CD14-positive monocyte (primary cell): ENCODE measurements around the gene LRRTM4. TPM values are rescaled to one million over a fixed set of nuclear protein-coding genes. Genes with fewer than 3 reads are reported as not detected.

Source experiments
- DNase-seq, 3 donors: peaks; one replicate each; pipeline ENCODE4 v3.0.0-alpha.2; 2011 to 2022
- H2AFZ ChIP-seq: 2 replicates; pipeline ENCODE4 v1.6.0; 2012; ENCODE audit warnings: mild to moderate bottlenecking, low read depth, low read length, inconsistent platforms; ENCODE audit not compliant: insufficient read depth, poor library complexity, severe bottlenecking
- H3K27ac ChIP-seq, 2 donors: 1 replicate in 1 of 2; 2 replicates in 1 of 2; pipeline ENCODE4 v1.5.1; 2012 to 2013; ENCODE audit warnings: low read length in 2 of 2, control low read depth in 1 of 2, inconsistent platforms in 1 of 2, low read depth in 1 of 2, mild to moderate bottlenecking in 1 of 2
- H3K27me3 ChIP-seq, 2 donors: one replicate each; pipeline versions ENCODE4 v1.6.0 to v1.6.1; 2011 to 2013; ENCODE audit warnings: low read length in 2 of 2; ENCODE audit not compliant: control insufficient read depth in 2 of 2, insufficient read depth in 2 of 2
- H3K36me3 ChIP-seq, 2 donors: replicated peaks in 1 of 2; 1 replicate in 1 of 2; 2 replicates in 1 of 2; pipeline versions ENCODE4 v1.5.1 to v1.6.1; 2012 to 2013; ENCODE audit warnings: low read length in 2 of 2, control low read depth in 1 of 2, inconsistent platforms in 1 of 2, mild to moderate bottlenecking in 1 of 2; ENCODE audit not compliant: insufficient read depth in 2 of 2, control insufficient read depth in 1 of 2
- H3K4me1 ChIP-seq, 2 donors: 1 replicate in 1 of 2; 2 replicates in 1 of 2; pipeline versions ENCODE4 v1.5.1 to v1.6.1; 2012 to 2013; ENCODE audit warnings: low read length in 2 of 2, control low read depth in 1 of 2, inconsistent platforms in 1 of 2, mild to moderate bottlenecking in 1 of 2, moderate library complexity in 1 of 2; ENCODE audit not compliant: insufficient read depth in 2 of 2, control insufficient read depth in 1 of 2
- H3K4me2 ChIP-seq: replicated peaks from 2 replicates; pipeline ENCODE3; 2012; ENCODE audit warnings: low read length, moderate library complexity, mild to moderate bottlenecking; ENCODE audit not compliant: poor library complexity, severe bottlenecking; ENCODE audit errors: extremely low read depth
- H3K4me3 ChIP-seq, 3 experiments: fragments of 200-600 bp in 1 of 3; sonication (generic) in 1 of 3; replicated peaks in 1 of 3; 1 replicate in 2 of 3; 2 replicates in 1 of 3; pipeline ENCODE4 v1.5.1; 2011 to 2013; ENCODE audit warnings: low read length in 3 of 3, mild to moderate bottlenecking in 3 of 3, control low read depth in 2 of 3, low read depth in 2 of 3, inconsistent platforms in 1 of 3, moderate library complexity in 1 of 3
- H3K79me2 ChIP-seq: 2 replicates; pipeline ENCODE4 v1.6.0; 2012; ENCODE audit warnings: mild to moderate bottlenecking, control low read depth, inconsistent platforms, low read length, moderate library complexity; ENCODE audit not compliant: insufficient read depth
- H3K9ac ChIP-seq: 2 replicates; pipeline ENCODE4 v1.6.0; 2017; ENCODE audit warnings: low read length, mild to moderate bottlenecking; ENCODE audit not compliant: insufficient read depth, poor library complexity, severe bottlenecking
- H3K9me3 ChIP-seq, 2 donors: replicated peaks in 1 of 2; 1 replicate in 1 of 2; 2 replicates in 1 of 2; pipeline versions ENCODE4 v1.5.1 to v1.6.1; 2012 to 2013; ENCODE audit warnings: low read length in 2 of 2, control low read depth in 1 of 2; ENCODE audit not compliant: control insufficient read depth in 1 of 2, insufficient read depth in 1 of 2
- H4K20me1 ChIP-seq: 2 replicates; pipeline ENCODE4 v1.6.0; 2012; ENCODE audit warnings: mild to moderate bottlenecking, low read length, control low read depth, moderate library complexity; ENCODE audit not compliant: insufficient read depth
- H3K27ac Mint-ChIP-seq, 7 donors: one replicate each; pipeline ENCODE4 v1.8.0; 2020; ENCODE audit warnings: mild to moderate bottlenecking in 7 of 7, mixed read lengths in 7 of 7, moderate library complexity in 6 of 7, inconsistent platforms in 2 of 7
- H3K27me3 Mint-ChIP-seq, 3 donors: one replicate each; pipeline ENCODE4 v1.8.0; 2021 to 2022; ENCODE audit warnings: low read depth in 3 of 3, mild to moderate bottlenecking in 3 of 3, mixed read lengths in 3 of 3, moderate library complexity in 3 of 3, inconsistent platforms in 1 of 3
- H3K36me3 Mint-ChIP-seq, 2 donors: one replicate each; pipeline ENCODE4 v1.8.0; 2020; ENCODE audit warnings: mixed read lengths in 2 of 2, inconsistent platforms in 1 of 2, mild to moderate bottlenecking in 1 of 2
- H3K4me1 Mint-ChIP-seq: one replicate; pipeline ENCODE4 v1.8.0; 2020; ENCODE audit warnings: mild to moderate bottlenecking, mixed read lengths
- H3K4me3 Mint-ChIP-seq, 2 donors: one replicate each; pipeline ENCODE4 v1.8.0; 2020; ENCODE audit warnings: mild to moderate bottlenecking in 2 of 2, mixed read lengths in 2 of 2, moderate library complexity in 1 of 2
- H3K9me3 Mint-ChIP-seq, 7 donors: one replicate each; pipeline ENCODE4 v1.8.0; 2020 to 2022; ENCODE audit warnings: mixed read lengths in 7 of 7, mild to moderate bottlenecking in 6 of 7, moderate library complexity in 6 of 7, inconsistent platforms in 2 of 7
- WGBS: methylation state at CpG from one replicate; pipeline ENCODE4 v1.1.5; 2013; ENCODE audit warnings: missing lambda C conversion rate; ENCODE audit not compliant: insufficient coverage; 5-methylcytosine and 5-hydroxymethylcytosine counted together
- intact Hi-C, 2 donors: fragments of 100-400 bp; cut with micrococcal nuclease; formaldehyde crosslinking; loops; one replicate each; pipeline versions ENCODE4 v1.15.0 to v1.15.1; 2023
- polyA plus RNA-seq, 3 donors: library from polyadenylated mRNA; depleted of rRNA in 1 of 3; unstranded in 2 of 3; stranded (reverse) in 1 of 3; fragments of 300-500 nt in 2 of 3; fragments of >200 nt in 1 of 3; fragmentation: Illumina TruSeq in 2 of 3; gene quantifications; 1 replicate in 2 of 3; 2 replicates in 1 of 3; pipeline ENCODE4 v1.2.3, GENCODE V29; 2012 to 2021
- TF ChIP-seq, protein P1 (sequence below): fragments of 200-600 bp; IDR thresholded peaks from one replicate; pipeline ENCODE4 v1.8.0; 2022; ENCODE audit warnings: antibody characterized with exemption, mild to moderate bottlenecking

The LRRTM4 gene
- polyA plus RNA-seq, 3 donors: not detected

DNA sequence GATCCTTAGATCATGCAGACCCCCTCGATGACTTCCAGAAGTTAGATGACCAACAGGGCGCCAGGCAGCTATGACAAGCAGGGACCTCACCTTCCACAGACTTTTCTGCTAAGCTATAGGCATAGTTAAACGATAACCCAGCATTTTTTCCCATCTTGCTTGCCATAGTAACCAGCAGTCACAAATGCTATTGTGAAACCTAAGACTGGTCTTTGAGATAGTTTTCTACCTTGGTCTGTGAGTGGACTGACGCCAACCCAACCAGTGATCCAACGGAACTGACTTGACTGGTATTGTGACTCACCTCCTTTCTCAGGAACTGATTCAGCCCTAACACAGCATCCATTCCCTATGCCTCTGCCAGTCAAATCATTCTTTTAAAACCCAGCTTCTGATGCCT is 361.2 kb downstream of the LRRTM4 start:
- Mint-ChIP-seq H3K4me3 (no peak overlapping the region), H3K9me3 (peaks cover 2 to 11% (median 4%) of the 10 kb centered on the region in 7 donors), H3K27ac (no peak overlapping the region), H3K27me3 (no peaks in the 10 kb centered on the region), H3K36me3 (no peaks in the 10 kb centered on the region), H3K4me1 (no peaks in the 10 kb centered on the region)
- intact Hi-C loops: no loop called here
- Histone ChIP-seq H3K79me2 (no peaks in the 10 kb centered on the region), H3K4me1 (no peaks in the 10 kb centered on the region), H3K4me2 (no peak overlapping the region), H4K20me1 (no peaks in the 10 kb centered on the region), H3K27me3 (no peaks in the 10 kb centered on the region), H3K4me3 (no peak overlapping the region), H2AFZ (no peak overlapping the region), H3K9ac (no peak overlapping the region), H3K27ac (no peak overlapping the region), H3K36me3 (no peaks in the 10 kb centered on the region), H3K9me3 (peaks cover 8 to 16% of the 10 kb centered on the region in 2 donors)
- TF ChIP-seq, protein P1, sequence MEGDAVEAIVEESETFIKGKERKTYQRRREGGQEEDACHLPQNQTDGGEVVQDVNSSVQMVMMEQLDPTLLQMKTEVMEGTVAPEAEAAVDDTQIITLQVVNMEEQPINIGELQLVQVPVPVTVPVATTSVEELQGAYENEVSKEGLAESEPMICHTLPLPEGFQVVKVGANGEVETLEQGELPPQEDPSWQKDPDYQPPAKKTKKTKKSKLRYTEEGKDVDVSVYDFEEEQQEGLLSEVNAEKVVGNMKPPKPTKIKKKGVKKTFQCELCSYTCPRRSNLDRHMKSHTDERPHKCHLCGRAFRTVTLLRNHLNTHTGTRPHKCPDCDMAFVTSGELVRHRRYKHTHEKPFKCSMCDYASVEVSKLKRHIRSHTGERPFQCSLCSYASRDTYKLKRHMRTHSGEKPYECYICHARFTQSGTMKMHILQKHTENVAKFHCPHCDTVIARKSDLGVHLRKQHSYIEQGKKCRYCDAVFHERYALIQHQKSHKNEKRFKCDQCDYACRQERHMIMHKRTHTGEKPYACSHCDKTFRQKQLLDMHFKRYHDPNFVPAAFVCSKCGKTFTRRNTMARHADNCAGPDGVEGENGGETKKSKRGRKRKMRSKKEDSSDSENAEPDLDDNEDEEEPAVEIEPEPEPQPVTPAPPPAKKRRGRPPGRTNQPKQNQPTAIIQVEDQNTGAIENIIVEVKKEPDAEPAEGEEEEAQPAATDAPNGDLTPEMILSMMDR: no peak
- WGBS: 89% methylated on average over 5 of the region's 5 CpGs
- DNase-seq: no peak

DNA sequence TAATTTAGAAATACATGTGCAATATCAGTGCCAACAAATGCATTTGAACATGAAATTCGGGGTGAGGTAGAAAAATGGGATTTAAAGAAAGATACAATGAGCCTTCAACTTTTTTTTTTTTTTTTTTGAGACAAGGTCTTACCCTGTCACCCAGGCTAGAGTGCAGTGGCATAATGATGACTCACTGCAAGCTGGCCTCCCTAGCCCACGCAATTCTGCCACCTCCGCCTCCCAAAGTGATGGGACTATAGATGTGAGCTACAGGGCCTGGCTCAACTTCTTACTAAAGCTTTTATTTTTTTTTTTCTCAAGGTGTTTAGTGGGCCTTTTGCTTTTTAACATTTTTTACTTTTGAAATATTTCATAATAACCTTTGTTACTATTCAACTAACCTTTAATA is 365.6 kb downstream of the LRRTM4 start:
- no peak for DNase-seq
- Mint-ChIP-seq H3K4me1 (no peaks in the 10 kb centered on the region), H3K9me3 (peaks cover 0 to 4% (median 3%) of the 10 kb centered on the region in 7 donors), H3K27me3 (no peaks in the 10 kb centered on the region), H3K4me3 (no peak overlapping the region), H3K27ac (no peak overlapping the region), H3K36me3 (no peaks in the 10 kb centered on the region)
- no peaks in the 10 kb centered on the region for H3K36me3 ChIP-seq
- no peaks in the 10 kb centered on the region for H4K20me1 ChIP-seq
- H3K27me3 ChIP-seq: no peaks in the 10 kb centered on the region
- TF ChIP-seq, protein P1: no peak
- no CpG with 5 or more reads among the region's 3 CpGs for WGBS
- H3K9ac ChIP-seq: no peak overlapping the region
- H3K9me3 ChIP-seq: peaks cover 8 to 9% of the 10 kb centered on the region in 2 donors
- H3K79me2 ChIP-seq: no peaks in the 10 kb centered on the region
- H3K4me1 ChIP-seq: no peaks in the 10 kb centered on the region
- H2AFZ ChIP-seq: no peak overlapping the region
- intact Hi-C loops: no loop called here
- H3K27ac ChIP-seq: no peak overlapping the region
- no peak overlapping the region for H3K4me3 ChIP-seq
- H3K4me2 ChIP-seq: no peak overlapping the region
